Subcutaneous adipose tissue (tissue), 4 donors: ENCODE data around the gene LHFPL5. TPM values are rescaled to one million over a fixed set of nuclear protein-coding genes. Genes with fewer than 3 reads are reported as not detected.

Experiments used
- total RNA-seq, 4 donors: library from RNA; depleted of rRNA; stranded (reverse); fragments of >200 nt; gene quantifications; one replicate each; pipeline ENCODE4 v1.1.0, GENCODE V29; 2016
- TF ChIP-seq, protein P1 (sequence below): fragments of 450-650 bp; IDR thresholded peaks from one replicate; pipeline ENCODE4 v1.5.1; 2016; ENCODE audit warnings: low read depth, mild to moderate bottlenecking, control low read depth, antibody characterized with exemption, moderate library complexity

Gene LHFPL5
- total RNA-seq: not detected

DNA sequence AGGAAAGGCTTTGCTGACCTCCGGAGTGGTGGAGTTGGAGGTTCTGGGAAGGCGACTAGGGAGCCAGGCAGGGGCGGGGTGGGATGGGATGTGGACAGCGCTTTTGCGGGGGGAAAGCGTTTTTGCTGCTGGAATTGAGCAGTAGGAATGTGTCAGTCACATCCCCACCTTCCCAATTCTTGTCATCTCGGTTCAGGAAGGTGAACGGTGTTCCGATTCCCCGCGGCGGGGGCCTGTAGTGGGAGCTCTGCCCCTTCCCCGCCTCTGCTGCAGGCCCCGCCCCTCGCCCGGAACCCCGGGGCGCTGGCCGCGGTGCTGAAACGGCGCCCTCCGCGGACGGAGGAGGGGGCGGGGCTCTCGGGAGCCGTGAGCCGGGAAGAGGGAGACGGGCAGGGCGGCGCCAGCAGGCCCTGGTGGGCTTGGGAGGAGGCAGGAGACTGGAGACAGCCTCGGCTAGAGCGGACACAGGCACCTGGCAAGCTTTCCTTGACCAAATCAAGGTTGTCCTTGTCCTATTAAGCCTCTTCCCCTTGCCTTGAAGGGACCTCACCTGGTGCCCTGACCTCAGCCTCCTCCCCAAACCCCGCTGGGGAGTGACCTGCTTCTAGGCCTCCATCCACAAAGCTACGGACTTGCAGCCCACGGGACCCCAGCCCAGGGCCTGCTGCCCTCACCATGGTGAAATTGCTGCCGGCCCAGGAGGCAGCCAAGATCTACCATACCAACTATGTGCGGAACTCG is at the start of gene LHFPL5:
Gene LHFPL5 (plus strand): TSS at position 357 of the 741 bp plus-strand sequence. CDS start 319 bp downstream, at position 676.
- TF ChIP-seq, protein P1, sequence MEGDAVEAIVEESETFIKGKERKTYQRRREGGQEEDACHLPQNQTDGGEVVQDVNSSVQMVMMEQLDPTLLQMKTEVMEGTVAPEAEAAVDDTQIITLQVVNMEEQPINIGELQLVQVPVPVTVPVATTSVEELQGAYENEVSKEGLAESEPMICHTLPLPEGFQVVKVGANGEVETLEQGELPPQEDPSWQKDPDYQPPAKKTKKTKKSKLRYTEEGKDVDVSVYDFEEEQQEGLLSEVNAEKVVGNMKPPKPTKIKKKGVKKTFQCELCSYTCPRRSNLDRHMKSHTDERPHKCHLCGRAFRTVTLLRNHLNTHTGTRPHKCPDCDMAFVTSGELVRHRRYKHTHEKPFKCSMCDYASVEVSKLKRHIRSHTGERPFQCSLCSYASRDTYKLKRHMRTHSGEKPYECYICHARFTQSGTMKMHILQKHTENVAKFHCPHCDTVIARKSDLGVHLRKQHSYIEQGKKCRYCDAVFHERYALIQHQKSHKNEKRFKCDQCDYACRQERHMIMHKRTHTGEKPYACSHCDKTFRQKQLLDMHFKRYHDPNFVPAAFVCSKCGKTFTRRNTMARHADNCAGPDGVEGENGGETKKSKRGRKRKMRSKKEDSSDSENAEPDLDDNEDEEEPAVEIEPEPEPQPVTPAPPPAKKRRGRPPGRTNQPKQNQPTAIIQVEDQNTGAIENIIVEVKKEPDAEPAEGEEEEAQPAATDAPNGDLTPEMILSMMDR: no peak

DNA sequence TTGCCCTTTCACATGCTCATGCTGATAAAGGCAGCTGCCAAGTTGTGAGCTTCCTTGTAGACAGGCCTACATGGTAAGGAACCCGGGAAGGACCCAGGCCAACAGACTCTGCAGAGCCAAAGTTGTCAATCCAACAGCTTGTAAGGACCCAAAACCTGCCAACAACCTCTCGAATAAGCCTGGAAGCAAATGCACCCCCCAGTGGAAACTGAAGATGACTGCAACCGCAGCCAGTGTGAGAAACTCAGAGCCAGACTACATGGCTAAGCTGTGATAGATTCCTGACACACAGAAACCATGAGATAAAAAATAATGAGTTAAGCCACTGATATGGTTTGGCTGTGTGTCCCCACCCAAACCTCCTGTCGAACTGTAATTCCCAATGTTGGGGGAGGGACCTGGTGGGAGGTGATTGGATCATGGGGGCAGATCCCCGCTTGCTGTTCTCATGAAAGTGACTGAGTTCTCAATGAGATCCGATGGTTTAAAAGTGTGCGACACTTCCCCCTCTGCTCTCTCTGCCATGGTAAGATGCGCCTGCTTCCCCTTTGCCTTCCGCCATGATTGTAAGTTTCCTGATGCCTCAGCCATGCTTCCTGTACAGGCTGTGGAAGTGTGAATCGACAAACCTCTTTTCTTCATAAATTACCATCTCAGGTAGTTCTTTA is 47.6 kb upstream of the LHFPL5 start:
- TF ChIP-seq, protein P1: no peak

DNA sequence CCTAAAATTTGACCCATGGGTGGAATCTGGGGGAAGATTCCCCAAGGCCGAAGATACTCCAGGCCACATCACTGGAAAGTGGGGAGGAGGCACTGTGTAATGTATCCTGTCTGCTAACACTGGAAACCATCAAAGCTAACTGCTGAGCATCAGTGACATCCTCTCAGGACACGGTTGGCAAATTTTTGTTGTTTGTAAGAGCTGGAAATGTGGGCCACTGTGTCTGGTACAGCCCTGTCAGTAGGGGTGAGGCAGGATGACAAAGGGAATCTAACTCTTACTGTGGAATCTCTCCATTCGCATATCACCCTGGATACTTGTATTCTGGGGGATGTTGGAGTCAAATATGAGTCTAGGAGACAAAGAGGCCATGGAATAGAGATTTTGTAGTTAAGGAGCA is 45.7 kb upstream of the LHFPL5 start:
- TF ChIP-seq, protein P1: no peak

DNA sequence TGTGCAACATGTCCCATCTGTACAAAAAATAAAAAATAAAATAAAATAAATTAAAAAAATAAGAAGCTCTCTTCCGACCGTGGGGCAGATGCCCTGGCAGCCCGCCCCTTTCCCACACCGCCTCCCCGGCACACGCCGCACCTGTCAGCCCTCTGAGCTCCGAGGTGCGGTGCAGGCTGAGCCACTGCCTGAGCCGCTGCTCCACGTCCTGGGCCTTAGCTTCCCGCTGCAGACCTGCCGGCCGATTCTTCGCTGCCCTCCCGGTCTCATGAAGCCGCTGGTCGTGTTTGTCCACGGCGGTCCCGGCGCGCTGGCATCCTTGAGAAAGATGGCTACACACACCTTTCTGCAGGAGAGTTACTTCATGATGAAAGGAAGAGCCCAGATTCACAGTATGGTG is 39.4 kb upstream of the LHFPL5 start:
- TF ChIP-seq, protein P1: no peak

DNA sequence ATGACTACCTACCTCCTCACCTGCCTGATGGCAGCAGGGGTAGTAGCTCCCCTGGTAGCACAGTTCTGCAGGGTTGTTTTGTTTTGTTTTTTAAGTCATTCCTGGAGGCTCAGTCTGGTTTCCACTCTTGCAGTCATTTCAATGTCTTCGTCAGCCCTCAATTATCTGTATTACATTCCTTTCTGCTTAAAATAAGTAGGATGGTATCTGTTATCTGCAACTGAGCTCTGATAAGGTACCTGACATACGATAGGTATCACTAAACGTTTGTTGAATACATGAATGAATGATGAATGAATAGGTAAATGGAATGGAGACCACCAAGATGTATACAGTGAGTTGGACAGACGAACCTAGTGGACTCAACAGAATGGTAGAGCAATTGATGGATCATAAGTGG is 35.9 kb upstream of the LHFPL5 start:
- TF ChIP-seq, protein P1: no peak

DNA sequence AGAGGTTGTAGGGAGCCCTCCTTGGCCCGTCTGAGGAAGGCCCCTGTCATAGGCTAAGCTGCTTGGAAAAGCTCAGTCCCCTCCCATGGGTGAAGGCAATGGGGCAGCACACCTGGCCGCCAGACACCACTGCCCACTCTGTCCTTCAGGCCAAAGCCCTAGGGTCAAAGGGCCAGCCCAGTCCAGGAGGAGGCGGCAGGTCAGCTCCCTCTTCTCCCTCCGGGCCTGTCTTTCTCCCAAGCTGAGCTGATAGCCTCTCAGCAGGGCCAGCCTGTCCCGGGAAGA is 33.9 kb upstream of the LHFPL5 start:
- TF ChIP-seq, protein P1: no peak

DNA sequence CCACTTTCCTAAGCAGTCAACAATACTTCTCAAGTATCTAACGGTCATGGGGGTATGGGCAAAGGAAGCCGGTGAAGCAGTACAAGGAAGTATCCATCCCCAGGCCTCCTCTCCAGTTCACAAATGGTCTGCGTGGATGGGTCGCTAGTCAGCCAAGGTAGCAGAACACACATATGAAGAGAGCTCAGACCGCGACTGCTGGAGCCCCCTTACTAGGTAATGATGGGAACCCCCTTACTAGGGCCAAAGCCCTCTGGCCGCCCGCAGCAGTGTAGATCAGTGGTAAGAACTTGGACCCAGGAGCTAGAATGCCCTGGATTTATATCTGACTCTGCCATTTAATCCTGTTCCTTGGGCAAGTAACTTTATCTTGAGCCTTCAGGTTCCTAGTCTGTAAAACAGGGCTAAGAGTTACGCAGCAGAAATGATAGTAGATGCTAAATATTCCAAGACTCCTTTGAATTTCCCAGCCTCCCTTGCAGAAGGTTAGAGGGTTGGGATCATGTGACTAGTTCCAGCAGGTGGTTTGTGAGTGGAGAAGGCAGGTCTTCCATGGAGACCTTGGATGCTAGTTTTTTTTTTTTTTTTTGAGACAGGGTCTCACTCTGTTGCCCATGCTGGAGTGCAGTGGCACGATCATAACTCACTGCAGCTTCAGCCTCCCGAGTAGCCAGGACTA is 30.9 kb upstream of the LHFPL5 start:
- TF ChIP-seq, protein P1: no peak
